ENCODE data around the gene INO80B. TPM values are rescaled to one million over a fixed set of nuclear protein-coding genes. Genes with fewer than 3 reads are reported as not detected.
A peak's percentile ranks its signal among the peaks of the same experiment; 100 is the strongest.

The INO80B gene
- total and polyA plus RNA-seq, 9 of the 15 experiments (the other 6 are each of a cell fraction or from before 2014, with no cell fraction given) = 0.41 to 22.6 (median 9.0) TPM

DNA sequence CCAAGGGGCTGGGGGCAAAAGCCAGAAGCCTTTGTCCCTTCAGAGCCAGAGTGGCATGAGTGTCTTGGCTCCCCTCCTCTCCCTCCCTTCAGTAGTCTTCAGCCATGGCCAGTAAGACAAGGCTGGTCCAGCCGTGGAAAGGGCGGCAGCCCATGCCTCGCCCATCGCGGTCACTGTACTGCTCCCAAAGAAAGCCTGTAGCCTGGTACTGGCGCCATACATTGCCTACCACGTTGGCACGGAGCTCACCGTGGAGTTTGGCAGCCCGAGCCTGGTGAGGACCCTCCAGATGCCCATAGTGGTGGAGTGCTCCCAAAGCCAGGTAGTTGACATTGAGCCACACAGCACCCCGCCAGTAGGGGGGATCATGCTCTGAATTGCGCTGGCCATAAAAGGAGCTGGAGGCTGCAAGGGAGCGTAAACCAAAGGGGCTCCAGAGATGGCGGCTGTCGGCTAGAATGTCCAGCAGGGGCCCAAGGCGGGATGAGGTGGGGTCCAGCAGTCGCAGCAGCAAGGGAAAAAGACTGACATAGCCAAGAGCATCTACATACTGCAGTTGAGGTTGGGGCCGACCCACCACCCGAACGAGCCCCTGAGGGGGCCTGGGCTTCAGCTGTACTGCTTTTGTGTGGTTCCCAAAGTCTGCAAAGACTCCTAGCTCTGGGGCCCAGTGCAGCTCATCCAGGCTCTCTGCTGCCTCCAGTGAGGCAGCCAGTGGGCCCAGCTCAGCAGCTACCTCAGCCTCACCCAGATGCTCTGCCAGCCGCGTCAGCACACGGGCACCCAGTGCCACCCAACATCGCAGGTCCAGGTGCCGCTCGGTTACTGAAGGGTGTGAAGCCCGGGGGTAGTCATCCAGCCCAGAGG is 6.5 kb downstream of the INO80B start (continued):
- TF ChIP-seq, protein P1, sequence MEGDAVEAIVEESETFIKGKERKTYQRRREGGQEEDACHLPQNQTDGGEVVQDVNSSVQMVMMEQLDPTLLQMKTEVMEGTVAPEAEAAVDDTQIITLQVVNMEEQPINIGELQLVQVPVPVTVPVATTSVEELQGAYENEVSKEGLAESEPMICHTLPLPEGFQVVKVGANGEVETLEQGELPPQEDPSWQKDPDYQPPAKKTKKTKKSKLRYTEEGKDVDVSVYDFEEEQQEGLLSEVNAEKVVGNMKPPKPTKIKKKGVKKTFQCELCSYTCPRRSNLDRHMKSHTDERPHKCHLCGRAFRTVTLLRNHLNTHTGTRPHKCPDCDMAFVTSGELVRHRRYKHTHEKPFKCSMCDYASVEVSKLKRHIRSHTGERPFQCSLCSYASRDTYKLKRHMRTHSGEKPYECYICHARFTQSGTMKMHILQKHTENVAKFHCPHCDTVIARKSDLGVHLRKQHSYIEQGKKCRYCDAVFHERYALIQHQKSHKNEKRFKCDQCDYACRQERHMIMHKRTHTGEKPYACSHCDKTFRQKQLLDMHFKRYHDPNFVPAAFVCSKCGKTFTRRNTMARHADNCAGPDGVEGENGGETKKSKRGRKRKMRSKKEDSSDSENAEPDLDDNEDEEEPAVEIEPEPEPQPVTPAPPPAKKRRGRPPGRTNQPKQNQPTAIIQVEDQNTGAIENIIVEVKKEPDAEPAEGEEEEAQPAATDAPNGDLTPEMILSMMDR (IDR thresholded peaks at IDR 0.05 in 2 of 3, conservative IDR thresholded peaks at IDR 0.05 in 1 of 3; ENCODE audit: insufficient read depth in 2 of 3, low read depth in 1 of 3, low read length in 3 of 3) = peak; percentile 53 to 66 (median 53)
- peak in 1 of 2 experiments; percentile 86; a peak in 2 of 4 replicates for TF ChIP-seq SRF (CRISPR knock-in tag; IDR thresholded peaks at IDR 0.05)
- TF ChIP-seq IFI16 (CRISPR knock-in tag; IDR thresholded peaks at IDR 0.05) = no peak
- 0 out of 2 replicates have a peak, but pooled peaks have one; percentile 3 for TF ChIP-seq POLR2AphosphoS5 (IDR thresholded peaks at IDR 0.05; ENCODE audit: control insufficient read depth, insufficient read depth, low read depth, low read length)
- TF ChIP-seq ZNF764 (CRISPR knock-in tag; IDR thresholded peaks at IDR 0.05; ENCODE audit: low read depth) = no peak
- TF ChIP-seq TOE1 (IDR thresholded peaks at IDR 0.05; ENCODE audit: borderline replicate concordance) = no peak
- no peak for TF ChIP-seq TOE1 (CRISPR knock-in tag; IDR thresholded peaks at IDR 0.05; ENCODE audit: borderline replicate concordance, low read depth)
- TF ChIP-seq MTA3 (IDR thresholded peaks at IDR 0.05; ENCODE audit: borderline replicate concordance) = no peak
- TF ChIP-seq POLR2G (IDR thresholded peaks at IDR 0.05; ENCODE audit: low read depth, low read length) = peak; percentile 66

Data from K562 (cell line).